GM21447 (cell line): ENCODE data around the gene STK25.
A peak's percentile ranks its signal among the peaks of the same experiment; 100 is the strongest.

Source experiments
- ATAC-seq: cut with Tn5 transposase; IDR thresholded peaks from one replicate; pipeline ENCODE4 v1.9.1; 2021; ENCODE audit not compliant: unreplicated experiment

STK25 gene

DNA sequence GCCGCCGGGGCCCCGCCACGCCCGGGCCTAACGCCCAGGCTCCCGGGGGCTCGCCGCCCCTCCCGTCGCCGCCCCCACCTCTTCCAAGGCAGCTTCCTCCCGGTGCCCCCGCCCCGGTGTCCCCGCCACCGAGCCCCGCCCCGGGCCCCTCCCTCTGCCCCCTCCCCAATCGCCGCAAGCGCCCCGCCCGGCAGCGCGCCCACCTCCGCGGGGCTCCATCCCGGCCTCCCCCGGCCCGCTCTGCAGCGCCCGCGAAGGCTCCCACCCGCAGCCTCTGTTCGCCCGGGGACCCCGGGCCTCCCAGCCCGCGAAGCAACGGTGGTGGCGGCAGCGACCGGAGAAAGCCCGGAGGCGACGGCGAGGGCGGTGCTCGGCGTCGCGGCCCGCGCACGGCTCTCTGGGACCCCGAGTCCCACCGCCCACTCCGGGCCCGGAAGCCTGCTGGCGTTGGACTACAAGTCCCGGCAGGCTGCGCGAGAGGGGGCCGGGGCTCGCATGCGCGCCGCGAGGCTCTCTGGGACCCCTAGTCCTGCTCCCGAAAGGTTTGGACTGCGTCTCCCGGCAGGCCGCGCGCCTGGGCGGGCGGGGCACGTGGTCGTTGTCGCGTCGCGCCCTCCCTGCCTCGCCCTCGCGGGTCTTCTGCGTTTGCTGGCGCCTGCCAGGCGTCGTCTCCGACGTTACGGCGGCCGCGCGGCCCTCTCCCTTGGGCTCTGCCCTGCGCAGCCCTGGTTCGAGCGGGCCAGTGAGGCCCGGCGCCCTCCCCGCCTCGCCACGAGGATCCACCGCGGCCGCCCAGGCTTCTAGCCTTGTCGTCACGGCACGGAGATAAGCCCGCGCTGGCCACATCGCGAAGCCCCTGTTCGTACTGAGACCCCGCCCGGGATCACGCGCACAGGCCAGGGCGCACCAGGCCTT, at the start of gene STK25:
TSS of gene STK25 (minus strand) at position 345 of the 915 bp plus-strand sequence. CDS start 549 bp downstream, outside the sequence.
- peak; percentile 89 for ATAC-seq

DNA sequence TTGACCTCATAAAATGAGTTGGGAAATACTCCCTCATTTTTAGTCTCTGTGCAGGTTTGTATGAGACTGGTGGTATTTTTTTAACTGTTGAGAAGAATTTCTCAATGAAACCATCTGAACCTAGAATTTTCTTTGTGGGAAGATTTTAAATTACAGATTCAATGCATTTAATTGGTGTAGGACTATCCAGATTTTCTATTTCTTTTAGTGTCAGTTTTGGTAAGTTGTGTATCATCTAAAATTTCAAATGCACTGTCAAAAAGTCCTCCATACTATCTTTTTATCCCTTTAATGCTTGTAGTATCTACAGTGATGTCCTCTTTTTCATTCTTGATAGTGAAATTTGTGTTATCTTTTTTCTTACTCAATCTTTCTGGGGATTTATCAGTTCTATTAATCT, 48.4 kb upstream of the STK25 start:
- ATAC-seq: no peak

DNA sequence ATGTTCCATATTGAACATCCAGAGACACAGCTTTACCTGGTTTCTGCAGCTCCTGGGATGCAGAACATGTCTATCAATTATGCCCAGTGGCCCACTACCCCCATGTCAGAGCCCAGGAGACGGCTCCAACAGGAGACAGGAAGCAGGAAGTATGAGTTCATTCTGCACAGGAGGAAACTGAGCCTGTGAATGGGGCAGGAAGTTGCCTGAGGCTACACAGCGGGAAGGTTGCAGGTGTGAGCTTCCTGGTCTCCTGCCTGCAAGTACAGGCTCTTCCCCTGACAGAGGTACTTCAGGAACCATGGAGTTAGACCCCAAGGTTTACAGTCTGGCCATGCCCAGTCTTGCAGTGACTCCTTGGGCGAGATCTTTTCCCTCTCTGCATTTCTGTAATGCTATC, 47.3 kb upstream of the STK25 start:
- no peak for ATAC-seq

DNA sequence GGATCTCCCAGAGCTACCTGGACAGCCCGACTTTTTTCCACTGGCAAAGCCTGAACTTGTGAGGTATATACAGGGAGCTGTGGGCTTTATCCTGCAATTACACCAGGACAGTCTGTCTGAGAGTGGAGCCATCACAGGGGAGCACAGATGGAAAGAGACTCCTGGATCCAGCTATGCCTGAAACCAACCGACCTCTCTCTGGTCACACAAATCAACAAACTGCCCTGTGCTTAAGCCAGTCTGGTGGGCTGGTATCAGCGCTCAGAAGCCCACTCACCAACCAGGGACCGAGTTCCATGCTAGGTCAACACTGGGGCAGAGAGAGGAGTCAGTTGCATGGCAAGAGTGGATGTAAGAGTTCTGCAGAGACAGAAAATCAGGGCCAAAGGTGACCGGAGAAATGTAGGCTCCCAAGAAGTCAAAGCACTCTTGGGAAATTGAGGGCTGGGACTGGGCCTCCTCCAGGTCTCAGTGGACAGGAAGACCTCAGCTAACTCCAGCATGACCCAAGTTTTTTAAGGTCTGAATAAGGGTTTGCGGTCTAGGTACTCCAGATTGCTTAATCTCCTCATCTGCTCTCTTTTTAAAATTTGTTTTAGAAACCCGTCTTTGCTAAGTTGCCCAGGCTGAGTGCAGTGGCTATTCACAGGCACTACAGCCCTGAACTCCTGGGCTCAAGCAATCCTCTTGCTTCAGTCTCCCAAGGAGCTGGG, 46.4 kb upstream of the STK25 start:
- no peak for ATAC-seq

DNA sequence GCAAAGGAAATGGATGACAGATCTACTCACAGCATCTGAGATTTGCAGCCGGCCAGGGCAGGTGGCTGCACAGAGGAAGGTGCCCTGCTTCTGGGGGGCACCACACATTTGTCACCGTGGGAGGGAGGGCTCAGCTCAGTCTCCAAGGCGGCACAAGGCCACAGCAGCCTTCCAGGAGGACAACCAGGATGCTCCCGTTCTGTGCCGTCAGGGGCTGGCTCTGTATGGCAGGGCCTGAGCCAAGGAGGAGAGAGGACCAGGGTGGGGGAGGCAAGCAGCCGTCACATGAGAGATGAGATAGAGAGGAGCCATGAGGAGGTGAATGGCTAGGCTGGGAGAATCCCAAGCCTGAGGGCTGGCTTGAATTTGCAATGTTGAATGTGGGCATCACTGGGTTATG, 45.6 kb upstream of the STK25 start:
- ATAC-seq: no peak

DNA sequence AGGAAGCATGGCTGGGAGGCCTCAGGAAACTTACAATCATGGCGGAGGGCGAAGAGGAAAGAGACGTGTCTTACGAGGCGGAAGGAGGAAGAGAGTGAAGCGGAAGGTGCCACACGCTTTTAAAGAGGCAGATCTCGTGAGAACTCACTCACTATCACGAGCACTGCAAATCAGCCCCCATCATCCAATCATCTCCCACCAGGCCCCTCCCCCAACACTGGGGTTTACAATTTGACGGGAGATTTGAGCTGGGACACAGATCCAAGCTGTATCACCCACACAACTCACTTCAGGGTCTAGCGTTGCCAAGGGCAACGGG, 45.1 kb upstream of the STK25 start:
- ATAC-seq: no peak

DNA sequence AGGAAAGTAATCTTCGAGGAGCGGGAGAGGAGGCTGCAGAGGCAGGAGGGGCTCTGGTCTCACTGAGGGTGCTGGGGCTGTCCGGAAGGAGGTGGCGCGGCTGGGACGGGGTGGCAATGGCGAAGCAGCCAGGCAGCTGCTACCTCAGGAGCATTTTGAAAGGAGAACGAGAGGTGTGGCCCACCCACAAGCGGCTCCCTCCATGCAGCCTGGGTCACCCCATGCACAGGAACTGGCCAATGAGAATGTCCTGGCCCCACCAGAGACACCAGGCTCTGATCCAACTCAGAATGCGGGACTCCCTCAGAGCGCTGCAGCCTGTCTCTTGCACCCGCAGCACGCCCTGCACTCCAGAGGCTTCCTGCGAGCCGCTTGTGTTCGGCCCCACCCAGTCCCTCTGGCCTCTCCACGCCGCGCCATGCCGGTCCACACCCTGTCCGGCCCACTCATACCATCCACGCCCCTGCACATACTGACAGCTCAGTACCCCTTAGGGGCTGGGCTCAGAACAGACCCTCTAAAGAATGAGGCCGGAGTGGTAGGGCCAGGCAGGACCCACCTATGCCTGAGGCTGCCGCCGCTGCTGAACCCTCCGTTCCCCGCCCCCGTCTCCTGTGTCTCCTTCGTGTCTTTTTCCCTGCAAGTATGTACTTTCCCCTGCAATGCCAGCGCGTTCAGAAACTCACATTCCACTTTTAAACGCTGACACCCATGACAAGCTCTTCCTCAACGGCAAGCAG, 43.8 kb upstream of the STK25 start:
- ATAC-seq: no peak

DNA sequence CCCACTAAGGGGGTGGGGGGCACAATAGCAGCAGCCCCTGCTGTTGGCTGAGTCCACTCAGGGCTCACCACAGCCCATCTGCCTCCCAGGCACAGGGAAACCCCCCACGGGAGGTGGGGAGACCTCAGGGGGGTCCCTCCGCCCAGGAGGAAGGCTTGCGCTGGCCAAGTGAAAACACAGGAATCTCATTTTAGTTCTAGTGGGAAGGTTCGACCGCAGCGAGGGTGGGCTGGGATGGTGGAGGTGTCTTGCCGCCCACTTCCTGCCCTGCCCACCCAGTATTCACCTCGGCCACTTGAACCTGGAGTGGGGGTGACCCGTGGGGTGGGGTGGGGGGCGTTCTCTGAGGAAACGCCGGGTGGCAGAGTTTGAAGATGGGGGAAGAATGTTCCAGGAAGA, 43.2 kb upstream of the STK25 start:
- no peak for ATAC-seq

DNA sequence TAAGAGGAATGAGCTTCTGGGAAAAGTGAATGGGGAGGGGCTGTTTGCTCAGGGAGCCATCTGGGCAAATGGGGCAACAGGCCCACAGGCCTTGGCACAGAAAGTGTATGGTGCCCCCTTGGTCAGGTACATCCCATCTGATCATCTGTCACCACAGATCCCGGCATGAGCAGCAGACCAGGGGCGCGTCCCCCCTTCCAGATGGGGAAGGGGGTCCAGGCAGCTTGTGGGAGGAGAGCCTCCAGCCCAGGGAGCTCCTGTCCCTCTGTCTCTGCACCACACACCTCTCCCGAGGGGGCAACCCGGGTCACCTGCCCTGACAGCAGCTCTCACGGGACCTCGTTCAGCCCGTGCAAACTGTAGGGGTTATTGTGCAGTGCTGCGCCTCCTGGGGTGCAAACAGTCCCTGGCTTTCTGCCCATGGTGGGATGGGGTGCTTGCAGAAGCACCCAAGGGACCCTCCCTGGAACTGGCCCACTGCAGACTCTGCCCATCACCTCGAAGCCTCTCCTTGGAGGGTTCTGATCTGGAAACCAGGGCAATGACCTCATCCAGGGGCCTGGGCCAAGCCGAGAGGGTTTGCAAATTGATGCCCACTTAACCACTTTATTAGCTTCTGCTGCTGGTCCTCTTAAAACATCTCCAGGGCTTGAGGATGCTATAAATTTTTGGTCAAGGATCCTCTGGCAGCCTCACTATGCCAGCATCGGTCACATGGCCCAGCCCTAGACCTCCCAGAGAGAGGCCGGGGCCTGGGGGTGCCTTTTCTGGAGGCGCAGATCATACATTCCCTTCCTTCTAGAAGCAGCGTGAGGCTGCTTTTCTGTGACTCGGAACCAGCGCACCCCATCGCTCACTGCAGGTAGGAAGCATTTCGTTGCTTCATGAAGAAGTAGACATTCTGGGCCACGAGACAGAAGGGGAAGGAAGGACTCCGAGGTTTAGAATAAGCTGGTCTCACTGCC, 42.5 kb upstream of the STK25 start:
- no peak for ATAC-seq

DNA sequence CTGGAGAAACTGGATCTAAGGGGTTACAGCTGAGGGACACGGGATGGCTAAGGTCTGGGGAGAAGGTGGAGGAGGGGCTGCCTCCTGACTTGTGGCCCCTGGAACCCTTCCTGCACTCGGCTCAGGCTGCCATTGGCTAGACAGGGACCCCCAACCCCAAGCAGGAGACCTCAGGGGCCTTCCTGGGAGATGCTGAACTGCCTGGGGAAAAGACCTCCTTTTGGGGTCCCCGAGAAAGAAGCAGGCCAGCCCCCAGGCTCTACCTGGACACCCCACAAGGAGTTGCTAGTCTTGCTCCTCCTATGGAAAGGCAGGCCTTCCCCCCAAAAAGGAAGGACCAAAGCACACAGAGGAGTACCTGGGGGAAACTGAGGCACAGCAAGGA, 40.1 kb upstream of the STK25 start:
- no peak for ATAC-seq

DNA sequence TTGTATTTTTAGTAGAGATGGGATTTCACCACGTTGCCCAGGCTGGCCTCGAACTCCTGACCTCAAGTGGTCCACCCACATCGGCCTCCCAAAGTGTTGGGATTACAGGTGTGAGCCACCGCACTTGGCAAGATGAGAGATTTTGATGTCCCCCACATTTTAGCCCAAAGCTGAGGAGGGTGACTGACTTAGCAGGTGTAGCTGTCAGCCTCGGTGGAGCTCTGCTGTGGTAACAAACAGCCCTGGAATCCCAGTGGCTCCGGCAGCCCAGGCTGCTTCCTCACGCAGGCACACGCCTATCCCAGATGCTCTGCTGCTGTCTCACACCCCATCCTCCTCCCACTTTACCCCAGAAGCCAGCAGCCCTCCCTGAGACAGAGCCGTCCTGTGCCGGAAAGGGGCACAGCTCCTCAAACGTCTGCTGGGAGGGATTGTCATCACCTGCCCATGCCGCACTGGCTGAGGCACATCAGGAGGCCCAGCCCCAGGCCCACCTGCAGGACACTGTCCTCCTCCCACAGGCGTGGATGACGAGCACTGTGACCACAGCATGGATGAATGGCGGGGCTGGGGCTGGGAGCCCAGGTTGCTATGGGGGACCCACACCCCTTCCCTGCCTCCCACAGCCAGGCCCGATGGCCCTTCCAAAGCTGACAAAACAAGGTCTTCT, 39.5 kb upstream of the STK25 start:
- no peak for ATAC-seq

DNA sequence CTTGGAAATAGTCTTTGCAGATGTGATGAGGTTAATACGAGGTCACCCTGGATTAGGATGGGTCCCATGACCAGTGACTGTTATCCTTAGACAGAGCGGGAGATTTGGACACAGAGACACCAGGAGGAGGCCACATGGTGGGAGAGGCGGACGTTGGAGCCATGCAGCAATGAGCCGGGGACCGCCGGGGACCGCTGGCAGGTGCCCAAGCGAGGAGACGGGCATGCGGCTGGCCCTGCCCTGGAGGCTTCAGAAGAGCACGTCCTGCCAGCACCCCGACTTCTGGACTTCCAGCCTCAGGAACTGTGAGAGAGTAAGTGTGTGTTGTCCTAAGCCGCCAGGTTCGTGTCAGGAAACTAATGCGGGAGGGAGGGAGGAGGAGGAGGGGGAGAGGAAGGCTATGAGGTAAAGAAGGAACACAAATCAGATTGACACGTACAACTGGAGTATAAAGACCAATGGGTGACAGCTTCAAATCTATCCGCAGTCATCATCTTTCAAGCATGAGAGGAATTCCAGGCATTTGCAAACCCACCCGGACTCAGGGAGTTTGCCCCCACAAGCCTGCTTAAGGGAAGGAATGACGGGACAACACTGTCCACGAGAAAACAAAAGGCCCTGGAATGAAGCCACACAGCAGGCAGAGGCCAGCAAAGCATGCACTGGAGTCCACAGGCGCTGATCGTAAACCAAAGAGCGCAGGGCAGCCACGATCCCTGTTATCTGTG, 38.6 kb upstream of the STK25 start:
- ATAC-seq: no peak

DNA sequence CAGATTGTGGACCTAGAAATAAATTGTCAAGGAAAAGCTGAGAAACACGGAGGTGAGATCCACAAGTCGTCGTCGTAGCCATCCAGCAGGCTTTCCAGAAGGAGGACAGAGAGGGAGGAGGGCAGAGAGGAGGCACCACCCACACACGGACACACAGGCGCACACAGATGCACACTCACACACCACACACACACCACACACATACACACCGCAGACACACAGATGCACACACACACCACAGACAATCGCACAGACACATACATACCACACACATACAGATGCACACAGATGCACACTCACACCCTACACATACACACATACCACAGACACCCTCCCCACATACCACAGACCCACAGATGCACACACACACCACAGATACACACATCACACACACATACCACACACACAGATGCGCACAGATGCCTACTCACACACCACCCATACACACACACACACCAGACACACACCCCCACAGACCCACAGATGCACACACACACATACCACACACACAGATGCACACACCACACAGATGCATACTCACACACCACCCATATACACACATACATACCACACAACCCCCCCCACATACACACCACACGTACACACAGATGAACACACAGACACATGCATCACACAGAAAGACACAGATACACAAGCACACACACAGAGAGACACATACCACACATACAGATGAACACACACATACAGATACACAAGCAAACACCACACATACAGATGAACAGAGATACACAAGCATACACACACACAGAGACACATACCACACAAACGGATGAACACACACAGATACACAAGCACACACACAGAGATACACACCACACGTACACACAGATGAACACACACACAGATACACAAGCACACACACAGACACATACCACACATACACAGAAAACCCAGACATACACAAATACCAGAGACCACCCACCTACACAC, 37.4 kb upstream of the STK25 start:
- no peak for ATAC-seq

DNA sequence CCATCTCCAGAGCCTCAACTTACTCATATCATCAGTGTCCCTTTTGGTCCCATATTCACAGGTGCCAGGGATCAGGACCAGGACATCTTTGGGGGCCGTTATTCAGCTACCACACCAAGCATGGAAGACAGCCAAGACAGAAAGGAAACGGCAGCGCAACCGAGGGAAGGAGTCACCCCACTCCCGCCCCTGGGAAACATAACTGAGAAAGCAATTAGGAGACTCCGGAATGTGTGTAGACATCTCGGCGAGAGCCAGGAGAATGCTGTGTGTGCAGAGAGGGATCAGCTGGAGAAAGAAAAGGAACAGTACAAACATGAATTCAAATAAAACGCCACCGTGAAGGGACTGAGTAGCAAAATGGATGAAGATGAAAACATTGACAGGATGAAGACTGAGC, 36.7 kb upstream of the STK25 start:
- no peak for ATAC-seq

DNA sequence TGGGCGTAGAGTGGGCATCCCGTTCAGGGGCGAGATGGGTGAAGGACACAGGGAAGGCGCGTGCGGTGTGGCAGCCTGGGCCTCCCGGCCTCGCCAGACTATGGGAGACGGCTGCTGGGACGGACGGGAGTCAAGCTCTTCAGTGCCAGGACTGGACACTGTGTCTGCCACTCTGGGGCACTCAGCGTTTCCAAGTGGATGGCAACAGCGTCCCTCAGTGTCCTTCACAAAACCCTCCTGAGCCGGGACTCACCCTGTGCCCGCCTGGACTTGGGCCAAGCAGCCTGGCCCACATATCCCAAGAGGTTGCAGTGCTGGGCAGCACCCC, 33.9 kb upstream of the STK25 start:
- ATAC-seq: no peak

DNA sequence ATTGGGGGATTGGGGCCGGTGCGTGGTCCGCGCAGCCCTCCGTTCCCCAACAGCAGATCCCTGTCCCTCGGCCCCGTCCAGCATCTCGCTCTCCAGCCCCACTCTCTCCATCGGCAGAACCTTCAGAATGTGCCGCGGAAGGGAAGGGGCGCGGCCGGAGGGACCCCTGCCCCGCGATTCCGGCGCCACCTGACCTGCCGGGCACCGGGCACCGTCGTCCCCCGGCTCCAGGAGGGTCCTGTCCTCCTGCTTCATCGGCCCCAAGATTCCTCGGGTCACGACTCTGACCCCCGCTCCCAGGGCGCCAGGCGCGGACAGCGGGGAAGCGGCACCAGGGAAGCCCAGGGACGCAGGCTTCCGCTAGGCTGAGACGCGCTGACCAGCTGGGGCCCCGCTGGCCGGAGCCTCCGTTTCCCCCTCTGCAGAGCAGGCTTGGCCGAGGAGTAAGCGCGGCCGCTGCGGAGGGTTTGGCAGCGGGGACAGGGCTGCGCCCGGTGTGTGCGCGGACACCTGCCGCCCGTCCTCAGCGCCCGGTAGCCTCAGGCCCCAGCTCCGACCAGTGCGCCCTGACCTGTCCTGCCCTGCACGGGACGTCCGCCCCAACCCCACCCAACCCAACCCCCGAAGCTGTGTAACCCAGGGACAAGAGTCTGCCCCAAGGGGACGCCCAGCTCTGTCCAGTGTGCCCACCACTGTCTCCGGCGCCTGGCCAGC, 33.3 kb upstream of the STK25 start:
- no peak for ATAC-seq

DNA sequence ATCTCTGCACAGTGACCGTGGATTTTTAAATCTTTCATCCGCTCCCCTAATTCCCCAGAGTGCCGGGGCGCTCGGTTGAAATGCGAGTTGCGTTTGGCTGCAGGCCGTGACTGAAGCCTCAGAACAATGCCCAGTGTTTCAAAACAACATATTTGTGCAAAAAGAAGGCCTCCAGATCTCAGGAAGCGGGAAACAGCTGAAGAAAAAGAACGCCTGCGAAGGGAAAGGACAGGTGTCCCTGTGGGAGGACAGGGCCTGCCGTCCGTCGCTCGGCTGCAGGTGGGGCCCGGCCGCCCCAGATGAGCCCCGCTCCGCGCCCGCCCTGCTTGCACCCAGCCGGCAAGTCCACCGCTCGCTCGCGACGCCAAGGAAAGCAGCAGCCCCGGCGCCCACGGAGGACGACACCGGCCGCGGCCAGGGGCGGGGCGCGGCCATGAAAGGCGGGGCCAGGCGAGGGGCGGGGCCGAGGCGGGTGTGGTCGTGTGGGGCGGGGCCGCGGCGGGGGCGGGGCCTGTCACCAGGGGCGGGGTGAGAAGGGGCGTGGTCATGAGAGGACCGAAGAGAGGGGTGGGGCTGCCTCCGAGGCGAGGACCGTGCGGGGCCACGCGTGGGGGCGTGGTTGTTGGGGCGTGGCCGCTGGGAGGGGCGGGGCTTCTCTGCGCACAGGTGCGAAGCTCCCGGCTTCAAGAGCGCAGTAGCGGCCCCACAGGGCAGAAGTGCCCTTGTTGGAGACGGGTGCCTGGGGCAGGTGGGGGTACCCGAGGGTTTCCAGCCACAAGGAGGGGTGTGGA, 32.6 kb upstream of the STK25 start:
- ATAC-seq: no peak
